GM21723 (cell line): Measurements from ENCODE around the gene AXDND1.
"Not testable (repeated sequence)": the region's sequence is repeated elsewhere in the genome, so short reads cannot be mapped to it uniquely, and the experiment has no call there.

Source experiments
- ATAC-seq: cut with Tn5 transposase; IDR thresholded peaks from one replicate; pipeline ENCODE4 v1.9.1; 2021; ENCODE audit warnings: mild to moderate bottlenecking, moderate library complexity; ENCODE audit not compliant: unreplicated experiment

The AXDND1 gene

DNA sequence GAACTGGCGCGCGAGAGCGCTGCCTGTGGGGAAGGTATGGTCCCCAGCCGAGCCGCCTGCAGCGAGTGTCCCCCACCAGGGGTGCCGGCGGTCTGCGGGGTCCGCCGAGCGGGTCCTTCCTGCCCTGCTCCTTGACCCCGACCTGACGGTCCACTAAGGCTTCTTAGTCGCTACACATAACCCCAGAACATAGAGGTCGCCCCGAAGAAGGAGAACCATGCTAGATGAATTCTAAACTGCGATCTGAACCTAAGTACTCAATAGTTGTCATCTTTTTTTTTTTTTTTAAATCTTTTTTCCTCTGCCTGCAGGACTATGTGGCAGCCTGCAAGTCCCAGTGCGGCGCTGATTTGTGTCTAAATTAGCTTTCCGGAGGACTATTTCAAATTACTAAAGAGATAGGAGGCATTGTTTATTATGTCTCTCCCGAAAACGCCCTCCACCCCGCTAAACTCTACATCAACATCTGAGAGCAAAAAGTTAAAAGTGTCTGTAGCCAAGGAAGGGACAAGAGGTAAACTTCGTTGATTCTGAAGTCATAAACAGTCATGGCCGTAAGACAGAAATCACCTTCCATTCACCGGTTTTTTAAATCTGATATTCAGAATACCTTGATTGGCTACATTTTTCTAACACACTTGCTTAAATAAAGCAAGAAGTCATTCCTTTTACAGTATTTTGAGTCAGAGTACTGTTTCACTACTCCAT lies 476 bp downstream of the AXDND1 start:
- ATAC-seq: peak; percentile 46

DNA sequence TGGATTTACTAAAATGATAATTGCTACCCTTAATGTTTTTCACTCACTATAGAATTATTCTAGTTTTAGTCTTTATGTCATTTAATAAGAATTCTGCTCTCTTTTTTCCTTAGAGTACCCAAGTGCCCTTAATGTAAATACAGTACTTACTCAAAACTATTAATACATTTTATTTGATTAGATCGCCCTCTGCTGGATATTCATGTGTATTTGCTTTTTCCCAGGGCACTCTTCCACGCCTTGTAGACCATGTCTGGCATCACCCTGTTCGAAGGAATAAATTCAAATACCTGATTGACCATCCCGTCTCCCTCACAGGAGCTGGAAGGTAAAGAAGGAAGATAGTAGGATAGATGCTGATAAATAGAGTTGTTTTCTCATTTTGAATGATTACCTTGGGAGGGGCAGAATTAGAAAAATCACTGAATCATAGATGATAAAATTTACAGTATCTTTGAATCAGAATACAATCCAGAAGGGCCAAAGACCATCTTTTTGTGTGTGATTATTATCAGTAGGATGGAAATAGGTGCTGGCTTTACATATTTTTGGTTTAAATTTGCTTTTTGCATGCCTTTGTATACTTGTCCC lies 4.1 kb downstream of the AXDND1 start:
- peak; percentile 31 for ATAC-seq

DNA sequence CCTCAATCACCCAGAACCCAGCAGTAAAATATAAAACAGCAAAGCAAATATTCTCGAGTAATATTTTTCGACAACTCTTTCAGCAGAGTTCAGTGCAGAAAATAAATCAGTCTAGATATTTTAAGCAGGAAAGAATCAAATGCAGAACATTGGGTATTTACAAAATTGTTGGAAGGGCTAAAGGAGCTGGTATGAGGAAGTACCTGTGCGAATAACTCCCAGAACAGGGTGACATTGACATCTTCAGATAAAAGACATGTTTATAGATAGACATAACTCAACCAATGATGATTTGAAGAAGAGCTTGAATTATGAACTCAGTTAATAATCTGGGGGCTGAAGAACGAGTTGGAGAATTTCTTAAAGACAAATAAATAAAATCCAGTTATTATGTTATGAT lies 6.4 kb downstream of the AXDND1 start:
- no peak for ATAC-seq

DNA sequence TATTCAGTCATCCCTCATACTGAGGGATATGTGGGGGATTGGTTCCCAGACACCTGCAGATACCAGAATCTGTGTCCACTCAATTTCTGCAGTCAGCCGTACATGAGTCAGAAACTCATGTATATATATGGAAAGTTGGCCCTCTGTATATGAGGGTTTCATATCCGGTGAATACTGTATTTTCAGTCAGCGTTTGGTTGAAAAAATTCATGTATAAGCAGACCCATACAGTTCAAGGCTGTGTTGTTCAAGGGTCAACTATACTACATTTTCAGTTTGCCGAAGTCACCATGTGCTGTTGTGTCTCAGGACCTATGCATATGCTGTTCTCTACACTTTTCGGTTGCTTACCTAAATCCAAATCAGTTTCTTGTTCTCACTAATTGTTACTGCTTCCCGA lies 10.5 kb downstream of the AXDND1 start:
- ATAC-seq: no peak

DNA sequence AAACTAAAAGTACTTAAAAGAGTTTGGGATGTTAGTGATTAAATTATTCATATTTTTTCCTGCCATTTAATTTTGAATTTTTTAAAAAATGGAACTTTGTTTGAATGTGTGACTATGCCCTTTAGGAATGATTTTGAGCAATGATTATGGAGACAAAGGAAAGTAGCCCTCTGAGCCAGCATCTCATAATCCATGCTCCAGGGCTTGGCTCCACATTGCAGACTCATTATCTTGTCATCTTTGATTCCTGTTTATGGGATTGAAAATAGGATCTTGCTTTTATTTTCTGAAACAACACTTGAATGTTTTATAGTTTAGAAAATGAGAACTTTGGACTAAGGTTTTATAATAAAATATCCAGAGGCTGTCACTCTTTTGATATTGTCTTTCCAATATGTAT lies 14.5 kb downstream of the AXDND1 start:
- no peak for ATAC-seq

DNA sequence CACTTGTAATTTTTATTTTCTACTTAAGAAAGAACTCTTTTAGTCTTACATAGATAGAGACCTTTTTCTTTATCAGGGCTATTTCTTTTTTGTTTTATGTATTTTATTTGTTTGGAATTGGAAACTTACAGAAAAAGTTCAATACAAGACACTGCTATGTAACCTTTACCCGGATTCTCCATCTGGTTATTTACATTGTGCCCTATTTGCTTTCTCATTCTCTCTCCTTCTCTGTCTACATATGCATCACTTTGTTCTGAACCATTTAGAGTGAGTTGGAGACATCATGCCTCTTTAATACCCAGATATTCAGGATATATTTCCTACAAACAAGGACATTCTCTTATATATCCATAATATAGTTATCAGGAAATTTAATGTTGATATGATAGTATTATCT lies 18.3 kb downstream of the AXDND1 start:
- no peak for ATAC-seq

DNA sequence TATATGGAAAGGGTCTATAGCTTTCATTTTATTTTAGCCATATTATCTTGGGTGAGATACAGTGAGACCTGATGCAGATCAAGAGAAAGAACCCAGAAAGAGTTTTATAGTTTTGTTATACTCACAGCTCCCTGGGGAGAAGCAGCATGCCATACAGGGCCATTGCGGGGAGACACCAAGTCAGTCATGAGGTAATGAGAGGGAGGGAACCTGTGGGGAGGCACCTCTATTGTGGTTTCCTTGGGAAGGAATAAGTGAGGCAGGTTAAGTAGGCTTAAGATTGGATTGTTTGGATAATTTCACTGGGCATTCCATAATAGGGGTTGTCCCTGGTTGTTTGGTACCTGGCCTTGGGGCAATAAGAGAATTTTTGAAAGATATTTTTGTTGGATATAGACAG lies 19.7 kb downstream of the AXDND1 start:
- no peak for ATAC-seq

DNA sequence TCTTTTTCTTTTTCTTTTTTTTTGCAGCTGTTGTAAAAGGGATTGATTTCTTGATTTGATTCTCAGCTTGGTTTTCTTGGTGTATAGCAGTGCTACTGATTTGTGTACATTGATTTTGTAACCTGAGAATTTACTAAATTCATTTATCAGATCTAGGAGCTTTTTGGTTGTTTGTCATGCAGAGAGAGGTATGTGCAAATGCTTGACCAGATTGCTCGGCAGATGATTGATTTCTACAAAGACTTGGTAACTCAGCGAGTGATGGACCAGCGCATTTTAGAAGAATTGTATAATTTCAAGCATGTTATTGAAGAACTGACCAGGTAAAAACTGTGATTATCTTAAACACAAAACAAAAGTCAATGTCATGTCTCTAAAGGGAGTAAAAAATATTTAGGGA lies 27.9 kb downstream of the AXDND1 start:
- ATAC-seq: no peak

DNA sequence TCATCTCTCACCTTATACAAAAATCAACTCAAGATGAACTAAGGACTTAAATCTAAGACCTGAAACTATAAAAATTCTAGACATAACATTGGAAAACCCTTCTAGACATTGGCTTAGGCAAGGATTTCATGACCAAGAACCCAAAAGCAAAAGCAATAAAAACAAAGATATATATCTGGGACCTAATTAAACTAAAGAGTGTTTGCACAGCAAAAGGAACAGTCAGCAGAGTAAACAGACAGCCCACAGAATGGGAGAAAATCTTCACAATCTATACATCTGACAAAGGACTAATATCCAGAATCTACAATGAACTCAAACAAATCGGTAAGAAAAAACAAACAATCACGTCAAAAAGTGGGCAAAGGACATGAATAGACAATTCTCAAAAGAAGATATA lies 33.6 kb downstream of the AXDND1 start:
- ATAC-seq: not testable (repeated sequence)

DNA sequence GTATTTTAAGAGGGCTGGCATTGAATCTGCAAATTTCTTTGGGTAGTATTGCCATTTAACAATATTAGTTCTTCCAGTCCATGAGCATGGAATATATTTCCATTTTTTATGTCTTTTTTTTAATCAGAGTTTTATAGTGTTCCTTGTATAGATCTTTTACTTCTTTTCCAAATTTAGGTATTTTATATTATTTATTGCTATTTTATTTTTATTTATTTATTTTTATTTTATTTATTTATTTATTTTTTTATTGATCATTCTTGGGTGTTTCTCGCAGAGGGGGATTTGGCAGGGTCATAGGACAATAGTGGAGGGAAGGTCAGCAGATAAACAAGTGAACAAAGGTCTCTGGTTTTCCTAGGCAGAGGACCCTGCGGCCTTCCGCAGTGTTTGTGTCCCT lies 52.0 kb downstream of the AXDND1 start:
- not testable (repeated sequence) for ATAC-seq

DNA sequence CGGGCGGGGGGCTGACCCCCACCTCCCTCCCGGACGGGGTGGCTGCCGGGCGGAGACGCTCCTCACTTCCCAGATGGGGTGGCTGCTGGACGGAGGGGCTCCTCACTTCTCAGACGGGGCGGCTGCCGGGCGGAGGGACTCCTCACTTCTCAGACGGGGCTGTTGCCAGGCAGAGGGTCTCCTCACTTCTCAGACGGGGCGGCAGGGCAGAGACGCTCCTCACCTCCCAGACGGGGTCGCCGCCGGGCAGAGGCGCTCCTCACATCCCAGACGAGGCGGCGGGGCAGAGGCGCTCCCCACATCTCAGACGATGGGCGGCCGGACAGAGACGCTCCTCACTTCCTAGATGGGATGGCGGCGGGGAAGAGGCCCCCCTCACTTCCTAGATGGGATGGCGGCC lies 52.9 kb downstream of the AXDND1 start:
- ATAC-seq: not testable (repeated sequence)

DNA sequence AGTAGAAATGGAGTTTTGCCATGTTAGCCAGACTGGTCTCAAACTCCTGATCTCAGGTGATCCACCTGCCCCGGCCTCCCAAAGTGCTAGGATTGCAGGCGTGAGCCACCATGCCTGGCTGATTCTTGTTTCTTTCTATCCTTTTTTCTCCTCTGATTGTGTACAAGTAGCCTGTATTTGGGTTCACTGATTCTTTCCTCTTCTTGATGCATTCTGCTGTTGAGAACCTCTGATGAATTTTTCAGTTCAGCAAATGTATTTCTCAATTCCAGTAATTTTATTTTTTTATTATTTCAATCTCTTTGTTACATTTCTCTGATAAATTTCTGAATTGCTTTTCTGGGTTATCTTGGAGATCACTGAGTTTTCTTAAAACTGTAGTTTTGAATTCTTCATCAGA lies 58.8 kb downstream of the AXDND1 start:
- ATAC-seq: no peak

DNA sequence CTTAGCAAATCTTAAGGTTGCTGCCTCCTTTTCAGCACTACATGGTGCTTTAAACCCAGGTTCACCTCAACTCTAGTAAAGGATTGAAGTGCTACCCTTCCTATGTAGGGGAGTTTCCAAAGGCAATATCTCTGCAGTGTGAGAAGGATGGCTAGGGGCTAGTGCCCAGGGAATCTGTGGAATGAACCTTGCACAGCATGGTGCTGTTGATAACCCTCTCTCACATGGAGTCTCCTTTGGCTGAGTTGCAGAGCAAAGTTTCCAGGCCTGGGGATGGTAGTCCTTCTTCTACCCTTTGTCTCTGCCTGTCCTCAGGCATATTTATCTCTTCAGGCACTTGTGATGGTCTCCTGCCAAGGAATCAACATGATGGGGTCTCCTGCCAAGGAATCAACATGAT lies 59.4 kb downstream of the AXDND1 start:
- no peak for ATAC-seq

DNA sequence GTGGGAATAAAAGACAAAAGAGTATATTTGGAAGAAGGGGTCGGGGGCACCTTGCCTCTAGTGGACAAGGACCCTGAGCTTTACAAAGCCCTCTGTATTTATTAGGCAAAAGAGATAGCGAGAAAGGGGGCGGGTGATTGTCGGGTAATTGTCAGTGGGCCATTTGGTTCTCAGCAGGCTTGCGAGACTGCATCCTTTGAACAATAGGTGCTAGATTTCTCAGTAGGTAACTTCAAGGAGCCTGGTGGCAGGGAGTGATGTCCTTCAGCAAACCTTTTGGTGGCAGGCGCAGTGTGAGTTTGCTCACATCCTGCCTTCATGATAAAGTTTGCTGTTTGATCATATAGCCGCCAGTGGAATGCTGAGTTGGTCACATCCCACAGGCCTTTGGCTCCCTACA lies 71.4 kb downstream of the AXDND1 start:
- no peak for ATAC-seq

DNA sequence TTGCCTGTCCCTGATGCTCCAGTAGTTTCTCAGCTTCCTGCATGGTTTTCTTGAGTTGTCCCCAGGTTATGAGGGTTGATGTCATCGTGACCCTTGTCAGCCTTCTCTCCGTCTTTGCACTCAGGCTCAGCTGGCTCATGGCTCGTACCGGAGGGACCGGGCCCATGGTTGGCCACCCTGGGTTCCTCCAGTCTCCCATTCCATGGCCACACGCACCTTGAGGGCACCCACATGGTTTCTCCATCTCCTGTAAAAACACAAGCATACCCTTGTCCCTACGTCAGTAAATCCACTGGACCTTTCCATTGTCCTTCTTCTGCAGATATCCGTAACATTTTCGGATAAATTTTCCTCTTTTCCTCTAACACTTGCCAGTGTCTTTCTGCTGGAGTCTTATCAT lies 73.9 kb downstream of the AXDND1 start:
- ATAC-seq: not testable (repeated sequence)

DNA sequence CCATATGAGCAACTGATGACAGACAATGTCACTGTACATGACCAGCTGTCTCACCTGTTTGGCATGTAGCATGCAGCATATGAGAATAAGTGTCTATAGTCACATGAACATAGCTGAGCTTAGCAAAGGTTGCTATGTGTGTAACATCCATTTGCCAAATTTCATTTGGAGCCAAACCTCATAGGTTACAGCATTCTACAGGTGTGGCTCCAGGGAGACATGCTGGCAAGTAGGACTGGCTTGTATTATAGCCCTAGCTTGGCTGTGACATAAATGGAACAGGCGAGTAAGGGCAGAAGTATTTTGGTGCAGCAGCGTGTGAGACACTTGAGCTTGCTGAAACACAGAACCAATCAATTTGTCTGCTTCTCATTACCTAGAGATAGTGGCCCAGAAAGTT lies 74.5 kb downstream of the AXDND1 start:
- not testable (repeated sequence) for ATAC-seq

DNA sequence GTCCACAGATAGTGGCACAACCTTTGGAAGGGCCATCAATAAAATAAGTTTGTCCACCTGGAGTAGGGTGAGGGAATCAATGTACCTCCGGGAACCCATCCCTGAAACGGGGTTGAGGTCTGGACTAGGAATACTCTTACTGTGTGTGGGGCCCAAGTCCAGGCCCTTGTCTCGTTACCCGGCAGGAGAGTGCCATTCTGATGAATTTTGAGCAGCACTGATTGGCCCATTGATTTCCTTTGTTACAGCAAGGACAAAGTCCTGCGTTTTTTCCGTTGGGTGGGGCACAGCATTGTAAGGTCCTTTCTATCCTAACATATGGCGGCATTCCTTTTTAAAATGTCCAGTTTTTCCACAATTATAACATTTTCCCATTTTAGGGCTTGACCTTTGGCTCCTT lies 75.2 kb downstream of the AXDND1 start:
- ATAC-seq: no peak

DNA sequence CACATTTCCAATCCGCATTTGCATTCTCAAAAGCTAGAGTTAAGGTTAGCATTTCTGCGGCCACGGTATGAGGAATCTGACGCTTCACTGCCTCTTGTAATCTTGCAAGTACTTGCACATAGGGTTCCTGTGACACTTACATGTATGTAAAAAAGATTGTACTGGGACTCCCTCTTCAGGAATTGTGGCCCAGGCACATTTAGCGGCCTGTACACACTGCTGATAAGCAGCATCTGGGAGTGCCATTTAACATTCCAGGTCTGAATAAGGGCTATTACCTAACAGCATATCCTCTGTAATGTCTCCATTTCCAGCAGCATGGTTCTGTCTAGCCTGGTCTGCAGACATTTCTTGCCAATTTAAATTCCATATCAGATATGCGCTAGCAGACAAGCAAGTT lies 75.7 kb downstream of the AXDND1 start:
- ATAC-seq: no peak

DNA sequence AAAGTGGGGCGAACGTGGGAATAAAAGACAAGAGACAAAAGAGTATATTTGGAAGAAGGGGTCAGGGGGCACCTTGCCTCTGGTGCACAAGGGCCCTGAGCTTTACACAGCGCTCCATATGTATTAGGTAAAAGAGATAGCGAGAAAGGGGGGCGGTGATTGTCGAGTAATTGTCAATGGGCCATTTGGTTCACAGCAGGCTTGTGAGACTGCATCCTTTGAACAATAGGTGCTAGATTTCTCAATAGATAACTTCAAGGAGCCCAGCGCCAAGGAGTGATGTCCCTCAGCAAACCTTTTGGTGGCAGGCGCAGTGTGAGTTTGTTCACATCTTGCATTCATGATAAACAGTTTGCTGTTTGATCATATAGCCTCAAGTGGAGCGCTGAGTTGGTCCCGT lies 77.1 kb downstream of the AXDND1 start:
- ATAC-seq: not testable (repeated sequence)

DNA sequence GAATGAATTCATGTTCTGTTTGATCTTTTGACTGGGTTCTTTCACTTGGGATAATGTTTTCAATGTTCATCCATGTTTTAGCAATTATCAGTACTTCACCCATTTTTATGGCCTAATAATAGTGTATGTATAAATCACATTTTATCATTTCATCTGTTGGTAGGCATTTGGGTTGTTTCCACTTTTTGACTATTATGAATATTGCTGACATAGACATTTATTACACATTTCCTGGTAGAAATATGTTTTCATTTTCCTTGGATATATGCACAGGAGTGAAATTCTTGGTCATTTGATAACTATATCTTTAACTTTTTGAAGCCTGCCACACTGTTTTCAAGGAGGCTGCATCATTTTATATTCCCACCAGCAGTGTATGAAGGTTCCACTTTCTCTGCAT lies 79.8 kb downstream of the AXDND1 start:
- no peak for ATAC-seq

DNA sequence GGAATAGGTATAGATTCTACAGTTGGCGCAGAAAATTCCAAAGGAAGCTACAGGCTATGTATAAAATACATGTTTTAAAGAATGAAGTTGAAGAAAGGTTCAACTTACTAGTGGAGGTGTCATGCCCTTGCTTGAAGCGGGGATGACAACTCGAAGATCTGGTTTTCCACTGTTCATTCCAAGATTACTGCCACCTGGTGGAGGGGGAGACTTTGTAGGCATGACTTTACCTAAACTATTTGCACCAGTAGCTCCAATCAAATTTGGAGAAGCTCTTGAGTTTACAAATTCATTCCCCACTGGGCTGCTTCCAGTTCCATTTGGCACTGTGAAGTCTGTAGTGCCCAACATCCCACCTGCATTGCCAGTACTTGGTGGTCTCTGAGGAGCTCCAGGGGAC lies 81.7 kb downstream of the AXDND1 start:
- no peak for ATAC-seq

DNA sequence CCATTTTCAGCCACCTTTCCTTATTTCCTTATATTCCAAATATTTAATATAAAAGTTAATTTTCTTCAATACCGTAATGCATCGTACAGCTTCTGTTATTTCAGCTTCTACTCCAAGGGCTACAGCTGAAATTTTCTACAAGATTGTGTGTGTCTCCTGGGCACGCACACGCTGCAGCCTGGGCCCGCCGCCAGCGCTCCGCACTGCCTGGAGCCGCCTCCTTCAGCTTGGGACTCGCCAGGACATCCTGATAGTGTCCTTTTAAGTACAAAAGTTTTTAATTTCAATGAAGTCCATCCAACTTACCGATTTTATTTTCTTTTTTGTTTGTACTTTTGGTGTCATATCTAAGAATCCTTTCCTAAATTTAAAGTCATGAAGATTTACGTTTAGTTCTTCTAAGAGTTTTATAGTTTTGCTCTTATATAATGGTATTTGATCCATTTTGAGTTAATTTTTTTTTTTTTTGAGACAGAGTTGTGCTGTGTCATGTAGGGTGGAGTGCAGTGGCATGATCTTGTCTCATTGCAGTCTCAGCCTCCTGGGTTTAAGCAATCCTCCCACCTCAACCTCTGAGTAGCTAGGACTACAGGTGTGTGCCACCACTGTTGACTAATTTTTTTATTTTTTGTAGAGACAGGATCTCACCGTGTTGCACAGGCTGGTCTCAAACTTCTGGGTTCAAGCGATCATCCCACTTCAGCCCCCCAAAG lies 82.8 kb downstream of the AXDND1 start:
- ATAC-seq: no peak
